Liver (tissue), 9 donors: ENCODE data around the gene NSMF. TPM values are rescaled to one million over a fixed set of nuclear protein-coding genes. Genes with fewer than 3 reads are reported as not detected.

ENCODE experiments used
- DNase-seq: peaks from one replicate; pipeline ENCODE4 v3.0.0-alpha.2; 2017; ENCODE audit warnings: low spot score
- H3K27ac ChIP-seq, 2 donors: one replicate each; pipeline ENCODE4 v1.7.0; 2013; ENCODE audit warnings: inconsistent platforms in 2 of 2, low read length in 2 of 2, control low read depth in 1 of 2, low read depth in 1 of 2, mild to moderate bottlenecking in 1 of 2
- H3K27me3 ChIP-seq, 4 donors: one replicate each; pipeline versions ENCODE4 v1.6.1 to v1.7.0; 2013; ENCODE audit warnings: low read length in 3 of 4, inconsistent platforms in 1 of 4, mild to moderate bottlenecking in 1 of 4, moderate library complexity in 1 of 4; ENCODE audit not compliant: control insufficient read depth in 4 of 4, insufficient read depth in 4 of 4
- H3K36me3 ChIP-seq, 4 donors: one replicate each; pipeline versions ENCODE4 v1.6.1 to v1.7.0; 2013; ENCODE audit warnings: low read length in 3 of 4, mild to moderate bottlenecking in 3 of 4, low read depth in 1 of 4, moderate library complexity in 1 of 4; ENCODE audit not compliant: control insufficient read depth in 4 of 4, insufficient read depth in 3 of 4
- H3K4me1 ChIP-seq, 4 donors: one replicate each; pipeline versions ENCODE4 v1.6.1 to v1.7.0; 2013; ENCODE audit warnings: low read length in 3 of 4, mild to moderate bottlenecking in 3 of 4, moderate library complexity in 1 of 4; ENCODE audit not compliant: control insufficient read depth in 4 of 4, insufficient read depth in 4 of 4
- H3K4me3 ChIP-seq, 3 donors: one replicate each; pipeline versions ENCODE4 v1.6.1 to v1.7.0; 2013; ENCODE audit warnings: low read length in 3 of 3, control low read depth in 1 of 3, low read depth in 1 of 3, mild to moderate bottlenecking in 1 of 3
- H3K9ac ChIP-seq, 2 donors: one replicate each; pipeline ENCODE4 v1.7.0; 2013; ENCODE audit warnings: low read length in 2 of 2, mild to moderate bottlenecking in 2 of 2, moderate library complexity in 2 of 2, control low read depth in 1 of 2, low read depth in 1 of 2
- H3K9me3 ChIP-seq, 4 donors: one replicate each; pipeline versions ENCODE4 v1.6.1 to v1.7.0; 2013; ENCODE audit warnings: low read length in 3 of 4; ENCODE audit not compliant: control insufficient read depth in 4 of 4
- ATF3 ChIP-seq: IDR thresholded peaks from 2 replicates; pipeline ENCODE4 v1.6.1; 2016; ENCODE audit warnings: antibody characterized with exemption
- CTCF ChIP-seq: fragments of 150-350 bp; IDR thresholded peaks from 2 replicates; pipeline ENCODE4 v1.5.1; 2017; ENCODE audit warnings: improper control_type of control experiment, low read depth, low read length; ENCODE audit not compliant: missing input control
- EGR1 ChIP-seq, 2 donors: IDR thresholded peaks; 2 replicates each; pipeline ENCODE4 v1.6.1; 2016 to 2018; ENCODE audit warnings: antibody characterized with exemption in 2 of 2, low read depth in 2 of 2
- FOXA1 ChIP-seq: IDR thresholded peaks from 2 replicates; pipeline ENCODE4 v1.6.1; 2016; ENCODE audit warnings: antibody characterized with exemption
- FOXA2 ChIP-seq: IDR thresholded peaks from 2 replicates; pipeline ENCODE4 v1.6.1; 2016; ENCODE audit warnings: antibody characterized with exemption
- GABPA ChIP-seq, 2 donors: IDR thresholded peaks in 1 of 2; conservative IDR thresholded peaks in 1 of 2; 2 replicates each; pipeline ENCODE4 v1.6.1; 2016; ENCODE audit warnings: antibody characterized with exemption in 2 of 2, mild to moderate bottlenecking in 1 of 2, moderate library complexity in 1 of 2
- HNF4A ChIP-seq, 2 donors: conservative IDR thresholded peaks; 2 replicates each; pipeline ENCODE4 v1.6.1; 2016; ENCODE audit warnings: antibody characterized with exemption in 2 of 2, mild to moderate bottlenecking in 2 of 2
- HNF4G ChIP-seq: IDR thresholded peaks from 2 replicates; pipeline ENCODE4 v1.6.1; 2016; ENCODE audit warnings: antibody characterized with exemption
- JUND ChIP-seq, 2 donors: IDR thresholded peaks; 2 replicates each; pipeline ENCODE4 v1.6.1; 2016; ENCODE audit warnings: antibody characterized with exemption in 2 of 2
- NR2F2 ChIP-seq: IDR thresholded peaks from 2 replicates; pipeline ENCODE4 v1.6.1; 2016; ENCODE audit warnings: antibody characterized with exemption
- RAD21 ChIP-seq, 2 donors: IDR thresholded peaks; 2 replicates each; pipeline ENCODE4 v1.6.1; 2016; ENCODE audit warnings: antibody characterized with exemption in 2 of 2, mild to moderate bottlenecking in 2 of 2
- REST ChIP-seq: IDR thresholded peaks from 2 replicates; pipeline ENCODE4 v1.6.1; 2016; ENCODE audit warnings: antibody characterized with exemption, mild to moderate bottlenecking
- RXRA ChIP-seq, 2 donors: IDR thresholded peaks; 2 replicates each; pipeline ENCODE4 v1.6.1; 2017 to 2018; ENCODE audit warnings: antibody characterized with exemption in 2 of 2, mild to moderate bottlenecking in 1 of 2
- TAF1 ChIP-seq: conservative IDR thresholded peaks from 2 replicates; pipeline ENCODE4 v1.6.1; 2016; ENCODE audit warnings: antibody characterized with exemption, mild to moderate bottlenecking
- YY1 ChIP-seq: IDR thresholded peaks from 2 replicates; pipeline ENCODE4 v1.6.1; 2016; ENCODE audit warnings: antibody characterized with exemption, mild to moderate bottlenecking
- ZBTB33 ChIP-seq: IDR thresholded peaks from 2 replicates; pipeline ENCODE4 v1.6.1; 2016; ENCODE audit warnings: antibody characterized with exemption
- WGBS: extraction: QIAGEN DNeasy Blood & Tissue Kit; methylation state at CpG from one replicate; pipeline ENCODE4 v1.1.7; 2013; 5-methylcytosine and 5-hydroxymethylcytosine counted together
- polyA plus RNA-seq, 2 donors: library from polyadenylated mRNA; stranded (reverse) in 1 of 2; unstranded in 1 of 2; fragments of 200-250 nt in 1 of 2; fragments of >200 nt in 1 of 2; fragmentation: Nextera tagmentation in 1 of 2; extraction: Ambion mirVana in 1 of 2; gene quantifications; one replicate each; pipeline versions ENCODE4 v1.2.1 to v1.2.3, GENCODE V29; 2013 to 2015
- total RNA-seq, 2 donors: library from RNA; depleted of rRNA; stranded (reverse); fragments of >200 nt; gene quantifications; one replicate each; pipeline ENCODE4 v1.2.3, GENCODE V29; 2014
- TF ChIP-seq, protein P1 (sequence below): IDR thresholded peaks from 2 replicates; pipeline ENCODE4 v1.6.1; 2016; ENCODE audit warnings: antibody characterized with exemption
- donor health status: healthy.
- donor health status: healthy.
- donor health status: healthy.
- donor health status: healthy.
- donor health status: healthy.

The NSMF gene
- total and polyA plus RNA-seq, 4 donors = 1.7 to 13.5 (median 8.7) TPM

DNA sequence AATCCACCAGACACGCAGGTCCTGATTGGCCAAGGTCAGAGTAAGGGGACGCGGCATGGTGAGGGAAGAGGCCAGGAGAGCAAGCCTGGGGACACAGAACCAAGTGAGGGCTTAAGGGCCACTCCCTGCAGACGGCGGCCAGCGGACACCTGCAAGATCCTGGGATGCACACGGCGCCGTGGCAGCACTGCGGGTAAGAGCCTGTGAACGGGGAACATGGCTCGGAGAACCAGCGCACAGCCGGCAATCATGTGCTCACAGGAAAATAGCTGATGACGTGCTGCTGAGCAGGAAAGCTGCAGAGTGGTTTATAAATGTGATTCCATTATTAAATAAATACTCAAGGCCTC, 27.0 kb upstream of the NSMF start:
- WGBS = 95% methylated on average over 15 of the region's 15 CpGs
- Histone ChIP-seq H3K27ac (no peak overlapping the region), H3K9me3 (no peaks in the 10 kb centered on the region), H3K4me1 (peaks cover 0 to 8% (median 7%) of the 10 kb centered on the region in 4 donors), H3K9ac (no peak overlapping the region), H3K27me3 (no peaks in the 10 kb centered on the region), H3K4me3 (no peak overlapping the region), H3K36me3 (peaks cover 0 to 13% (median 4%) of the 10 kb centered on the region in 4 donors)
- TF ChIP-seq TAF1 (no peak), ATF3 (no peak), RXRA (IDR thresholded peaks at IDR 0.05) (no peak), HNF4A (conservative IDR thresholded peaks at IDR 0.05) (no peak), FOXA1 (no peak), FOXA2 (no peak), HNF4G (no peak), REST (no peak)
- no peak for DNase-seq

- Histone ChIP-seq H3K9me3 (no peaks in the 10 kb centered on the region), H3K4me1 (peaks cover 0 to 8% (median 7%) of the 10 kb centered on the region in 4 donors), H3K9ac (no peak overlapping the region), H3K27ac (no peak overlapping the region), H3K4me3 (no peak overlapping the region), H3K36me3 (peaks cover 0 to 13% (median 2%) of the 10 kb centered on the region in 4 donors), H3K27me3 (no peaks in the 10 kb centered on the region)
- 90% methylated on average over 26 of the region's 26 CpGs for WGBS
- no peak for DNase-seq
- no peak for TF ChIP-seq FOXA2
- no peak for TF ChIP-seq ZBTB33
- TF ChIP-seq ATF3 = no peak
- no peak for TF ChIP-seq GABPA (IDR thresholded peaks at IDR 0.05 in 1 of 2, conservative IDR thresholded peaks at IDR 0.05 in 1 of 2)
- no peak for TF ChIP-seq JUND (IDR thresholded peaks at IDR 0.05)
- no peak for TF ChIP-seq HNF4A (conservative IDR thresholded peaks at IDR 0.05)
- TF ChIP-seq NR2F2 = no peak
- TF ChIP-seq RAD21 (IDR thresholded peaks at IDR 0.05) = no peak
- TF ChIP-seq RXRA (IDR thresholded peaks at IDR 0.05) = no peak
- no peak for TF ChIP-seq CTCF
- no peak for TF ChIP-seq TAF1
- TF ChIP-seq, protein P1, sequence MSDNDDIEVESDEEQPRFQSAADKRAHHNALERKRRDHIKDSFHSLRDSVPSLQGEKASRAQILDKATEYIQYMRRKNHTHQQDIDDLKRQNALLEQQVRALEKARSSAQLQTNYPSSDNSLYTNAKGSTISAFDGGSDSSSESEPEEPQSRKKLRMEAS = no peak
- TF ChIP-seq FOXA1 = no peak
- TF ChIP-seq EGR1 (IDR thresholded peaks at IDR 0.05; ENCODE audit: low read depth in 2 of 2) = no peak
- no peak for TF ChIP-seq YY1
Observed at GRCh38 chr9:137485343-137486140, 26.4 kb upstream of the NSMF start.
